Kidney epithelial cell (primary cell): ENCODE data around the gene MBOAT1. TPM values are rescaled to one million over a fixed set of nuclear protein-coding genes. Genes with fewer than 3 reads are reported as not detected.

Source experiments
- DNase-seq: peaks from one replicate; pipeline ENCODE4 v3.0.0-alpha.2; 2010; ENCODE audit warnings: low read depth
- H3K27me3 ChIP-seq: 2 replicates; pipeline ENCODE4 v1.6.0; 2011; ENCODE audit warnings: low read length; ENCODE audit not compliant: control insufficient read depth, insufficient read depth
- H3K36me3 ChIP-seq: 2 replicates; pipeline ENCODE4 v1.5.1; 2011; ENCODE audit warnings: low read length; ENCODE audit not compliant: control insufficient read depth, insufficient read depth
- H3K4me3 ChIP-seq: 2 replicates; pipeline ENCODE4 v1.5.1; 2011; ENCODE audit warnings: low read depth, mild to moderate bottlenecking, control low read depth, low read length
- CTCF ChIP-seq: IDR thresholded peaks from 2 replicates; pipeline ENCODE4 v1.5.1; 2011; ENCODE audit warnings: mild to moderate bottlenecking, moderate library complexity, low read length, control low read depth, inconsistent platforms; ENCODE audit not compliant: insufficient read depth, poor library complexity, severe bottlenecking
- total RNA-seq: library from RNA; depleted of rRNA; stranded (reverse); fragments of >200 nt; gene quantifications from 2 replicates; pipeline ENCODE4 v1.2.3, GENCODE V29; 2015

MBOAT1 gene
- total RNA-seq, 1 donor from 2014 or later, result 12.0 TPM

- H3K4me3 ChIP-seq, result no peak overlapping the region
- no peak for DNase-seq
- H3K36me3 ChIP-seq, result no peaks in the 10 kb centered on the region
- no peaks in the 10 kb centered on the region for H3K27me3 ChIP-seq
- TF ChIP-seq CTCF, result no peak
Observed at GRCh38 chr6:20198775-20199174, 13.5 kb downstream of the MBOAT1 start.

GRCh38 chr6:20198156-20198774 is 14.0 kb downstream of the MBOAT1 start:
- Histone ChIP-seq H3K27me3 (no peaks in the 10 kb centered on the region), H3K4me3 (no peak overlapping the region), H3K36me3 (no peaks in the 10 kb centered on the region)
- no peak for DNase-seq
- no peak for TF ChIP-seq CTCF

GRCh38 chr6:20197251-20197650 is 15.0 kb downstream of the MBOAT1 start:
- DNase-seq, result no peak
- no peak overlapping the region for H3K4me3 ChIP-seq
- H3K36me3 ChIP-seq, result no peaks in the 10 kb centered on the region
- TF ChIP-seq CTCF, result no peak
- H3K27me3 ChIP-seq, result no peaks in the 10 kb centered on the region

GRCh38 chr6:20192625-20193024 is 19.6 kb downstream of the MBOAT1 start:
- H3K4me3 ChIP-seq, result no peak overlapping the region
- no peak for DNase-seq
- H3K36me3 ChIP-seq, result no peaks in the 10 kb centered on the region
- H3K27me3 ChIP-seq, result no peaks in the 10 kb centered on the region
- no peak for TF ChIP-seq CTCF

- H3K27me3 ChIP-seq, result no peaks in the 10 kb centered on the region
- TF ChIP-seq CTCF, result no peak
- no peak for DNase-seq
- no peaks in the 10 kb centered on the region for H3K36me3 ChIP-seq
- no peak overlapping the region for H3K4me3 ChIP-seq
Observed at GRCh38 chr6:20191992-20192391, 20.3 kb downstream of the MBOAT1 start.

GRCh38 chr6:20188630-20189075 is 23.6 kb downstream of the MBOAT1 start:
- TF ChIP-seq CTCF, result no peak
- Histone ChIP-seq H3K4me3 (no peak overlapping the region), H3K27me3 (no peaks in the 10 kb centered on the region), H3K36me3 (no peaks in the 10 kb centered on the region)
- no peak for DNase-seq
